Epithelial cell of proximal tubule (primary cell): ENCODE results near the gene PTPN2. TPM values are rescaled to one million over a fixed set of nuclear protein-coding genes. Genes with fewer than 3 reads are reported as not detected.

Source experiments
- DNase-seq: peaks from one replicate; pipeline ENCODE4 v3.0.0-alpha.2; 2011; ENCODE audit warnings: low read depth
- H3K4me3 ChIP-seq: 2 replicates; pipeline ENCODE4 v1.5.1; 2011; ENCODE audit warnings: low read depth, mild to moderate bottlenecking, low read length
- total RNA-seq: library from RNA; depleted of rRNA; stranded (reverse); fragments of >200 nt; gene quantifications from 2 replicates; pipeline ENCODE4 v1.2.3, GENCODE V29; 2015
- TF ChIP-seq, protein P1 (sequence below): conservative IDR thresholded peaks from 2 replicates; pipeline ENCODE4 v1.5.1; 2012; ENCODE audit warnings: low read depth, mild to moderate bottlenecking, low read length

PTPN2 gene
- total RNA-seq, 1 donor from 2014 or later, result 54.0 TPM

- TF ChIP-seq, protein P1, sequence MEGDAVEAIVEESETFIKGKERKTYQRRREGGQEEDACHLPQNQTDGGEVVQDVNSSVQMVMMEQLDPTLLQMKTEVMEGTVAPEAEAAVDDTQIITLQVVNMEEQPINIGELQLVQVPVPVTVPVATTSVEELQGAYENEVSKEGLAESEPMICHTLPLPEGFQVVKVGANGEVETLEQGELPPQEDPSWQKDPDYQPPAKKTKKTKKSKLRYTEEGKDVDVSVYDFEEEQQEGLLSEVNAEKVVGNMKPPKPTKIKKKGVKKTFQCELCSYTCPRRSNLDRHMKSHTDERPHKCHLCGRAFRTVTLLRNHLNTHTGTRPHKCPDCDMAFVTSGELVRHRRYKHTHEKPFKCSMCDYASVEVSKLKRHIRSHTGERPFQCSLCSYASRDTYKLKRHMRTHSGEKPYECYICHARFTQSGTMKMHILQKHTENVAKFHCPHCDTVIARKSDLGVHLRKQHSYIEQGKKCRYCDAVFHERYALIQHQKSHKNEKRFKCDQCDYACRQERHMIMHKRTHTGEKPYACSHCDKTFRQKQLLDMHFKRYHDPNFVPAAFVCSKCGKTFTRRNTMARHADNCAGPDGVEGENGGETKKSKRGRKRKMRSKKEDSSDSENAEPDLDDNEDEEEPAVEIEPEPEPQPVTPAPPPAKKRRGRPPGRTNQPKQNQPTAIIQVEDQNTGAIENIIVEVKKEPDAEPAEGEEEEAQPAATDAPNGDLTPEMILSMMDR, result no peak
- no peak for DNase-seq
- no peak overlapping the region for H3K4me3 ChIP-seq
Observed at GRCh38 chr18:12796448-12796847, 87.6 kb downstream of the PTPN2 start.

DNA sequence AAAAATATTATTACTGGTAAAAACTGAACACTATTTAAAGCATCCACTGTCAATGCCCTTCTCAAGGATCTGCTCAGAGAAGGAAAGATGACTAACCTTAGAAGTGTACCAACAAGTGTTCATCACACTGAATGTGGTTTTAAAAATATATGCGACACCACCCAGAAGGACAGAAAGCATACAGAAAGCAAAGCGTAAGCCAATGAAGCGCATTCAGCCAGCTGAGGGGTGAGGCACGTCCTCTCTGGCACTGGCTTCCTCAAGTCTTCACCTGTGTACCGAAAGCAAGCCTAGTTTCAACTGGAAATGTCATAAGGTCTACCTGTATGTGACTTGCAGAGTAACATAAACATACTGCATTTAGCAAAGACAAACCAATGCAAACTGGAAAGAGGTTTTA lies 92.4 kb downstream of the PTPN2 start:
- TF ChIP-seq, protein P1, result no peak
- no peak overlapping the region for H3K4me3 ChIP-seq
- no peak for DNase-seq

GRCh38 chr18:12786669-12787068 lies 97.4 kb downstream of the PTPN2 start:
- no peak for DNase-seq
- H3K4me3 ChIP-seq, result no peak overlapping the region
- TF ChIP-seq, protein P1, result no peak

DNA sequence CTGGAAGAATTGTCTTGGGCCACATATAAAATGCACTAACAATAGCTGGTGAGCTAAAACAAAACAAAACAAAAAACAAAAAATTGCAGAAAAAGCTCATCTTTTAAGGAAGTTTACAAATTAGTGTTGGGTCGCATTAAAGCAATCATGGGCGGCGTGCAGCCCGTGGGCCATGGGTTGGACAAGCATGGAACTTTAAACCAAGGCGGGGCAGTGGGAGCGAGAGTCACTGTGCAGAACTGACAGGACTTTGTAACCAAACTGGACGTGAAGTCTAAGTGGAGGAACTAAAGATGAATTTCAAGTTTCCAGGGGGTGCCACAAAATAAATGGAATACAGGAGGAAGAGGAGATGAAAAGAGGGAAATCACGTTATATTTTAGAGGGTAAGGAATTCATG lies 100.5 kb downstream of the PTPN2 start:
- no peak overlapping the region for H3K4me3 ChIP-seq

DNA sequence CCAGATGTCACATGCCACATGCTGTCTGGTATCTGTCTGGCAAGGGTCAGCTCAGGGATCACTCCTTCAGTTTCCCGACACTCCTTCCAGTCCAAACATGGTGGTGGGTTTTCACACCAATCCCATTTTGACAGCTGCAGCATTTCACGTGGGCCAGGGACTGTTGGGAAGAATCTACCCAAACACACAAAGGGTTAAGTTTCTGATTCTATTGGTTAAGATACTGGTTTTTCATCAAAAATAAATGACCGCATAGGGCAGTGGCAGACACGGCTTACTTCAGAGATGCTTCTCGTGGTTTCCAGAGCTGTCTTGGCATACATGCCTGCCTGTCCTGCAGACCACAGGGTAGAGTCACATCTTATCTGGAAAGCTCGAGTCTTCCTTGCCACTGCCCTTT lies 101.5 kb downstream of the PTPN2 start:
- H3K4me3 ChIP-seq, result no peak overlapping the region
- no peak for DNase-seq
- TF ChIP-seq, protein P1, result no peak

More for the DNA sequence above, 100.5 kb downstream of the PTPN2 start:
- TF ChIP-seq, protein P1, result no peak
- DNase-seq, result no peak

DNA sequence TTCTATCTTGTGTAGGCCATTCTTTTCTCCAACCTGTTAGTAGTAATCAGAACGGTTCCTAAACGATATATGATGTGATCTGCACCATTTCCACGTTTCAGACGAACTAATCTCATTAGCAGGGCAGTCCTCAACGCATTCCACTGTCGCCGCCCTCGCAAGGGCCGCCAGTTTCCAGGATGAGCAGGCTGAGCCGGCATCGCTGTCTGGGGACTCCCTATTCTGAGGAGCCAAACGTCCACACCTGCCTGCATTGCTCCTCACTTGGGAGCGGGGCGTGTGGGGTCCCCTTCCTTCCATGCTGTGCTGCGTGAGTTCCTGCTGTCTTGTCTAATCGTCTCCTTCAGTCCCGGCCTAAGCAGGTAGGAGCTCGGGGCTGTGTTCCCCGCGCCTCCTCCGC lies 104.6 kb downstream of the PTPN2 start:
- TF ChIP-seq, protein P1, result no peak
- no peak overlapping the region for H3K4me3 ChIP-seq
- DNase-seq, result no peak

DNA sequence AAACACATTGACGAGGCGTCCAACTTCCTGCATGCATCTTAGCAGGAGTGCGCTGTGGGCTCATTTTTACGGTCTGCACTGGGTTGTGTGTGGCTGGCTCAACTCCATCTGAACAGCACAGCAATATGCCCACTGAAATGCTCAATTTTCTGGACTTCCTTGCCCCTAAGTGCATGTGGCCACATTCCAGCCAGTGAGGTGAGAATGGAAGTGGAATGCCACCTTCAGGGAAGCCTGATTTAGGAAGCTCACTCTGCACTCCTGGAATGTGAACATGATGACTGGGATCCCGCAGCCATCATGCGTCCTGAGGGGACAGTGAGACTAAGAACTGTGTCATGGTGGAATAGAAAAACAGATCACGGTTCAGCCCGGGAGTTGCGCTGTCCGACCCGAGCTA lies 105.0 kb downstream of the PTPN2 start:
- no peak for DNase-seq
- H3K4me3 ChIP-seq, result no peak overlapping the region
- TF ChIP-seq, protein P1, result no peak
